Prostate gland (tissue), 2 donors: Measurements from ENCODE around the gene DDRGK1.

ENCODE experiments used
- POLR2A ChIP-seq: fragments of 450-650 bp; IDR thresholded peaks from one replicate; pipeline ENCODE4 v1.6.1; 2016; ENCODE audit warnings: antibody characterized with exemption, mild to moderate bottlenecking
- TF ChIP-seq, protein P1 (sequence below), 4 experiments: fragments of 200-600 bp in 2 of 4; fragments of 450-650 bp in 2 of 4; sonication (generic) in 2 of 4; IDR thresholded peaks; 1 replicate in 3 of 4; 2 replicates in 1 of 4; pipeline ENCODE4 v1.5.1; 2016 to 2019; ENCODE audit warnings: antibody characterized with exemption in 4 of 4, mild to moderate bottlenecking in 2 of 4, moderate library complexity in 2 of 4

DNA sequence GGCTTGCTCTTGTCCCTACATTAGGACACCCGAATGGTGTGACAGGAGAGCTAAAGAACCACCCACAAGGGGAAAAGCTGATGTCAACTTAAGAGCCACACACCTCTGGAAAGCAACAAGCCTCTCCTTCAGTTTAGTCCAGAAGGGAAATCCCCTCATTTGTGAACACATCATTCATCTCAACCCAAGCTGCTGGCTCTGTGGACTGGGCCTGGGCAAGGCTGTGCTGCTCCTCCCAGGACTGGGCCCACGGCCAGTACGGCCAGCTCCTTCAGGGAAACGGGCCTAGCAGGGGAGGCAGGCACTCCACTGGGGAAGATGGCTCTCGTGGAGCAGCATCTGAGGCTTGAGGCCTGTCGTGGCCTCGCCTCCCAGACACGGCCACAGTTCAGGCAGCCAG lies 47.3 kb upstream of the DDRGK1 start:
- TF ChIP-seq, protein P1, sequence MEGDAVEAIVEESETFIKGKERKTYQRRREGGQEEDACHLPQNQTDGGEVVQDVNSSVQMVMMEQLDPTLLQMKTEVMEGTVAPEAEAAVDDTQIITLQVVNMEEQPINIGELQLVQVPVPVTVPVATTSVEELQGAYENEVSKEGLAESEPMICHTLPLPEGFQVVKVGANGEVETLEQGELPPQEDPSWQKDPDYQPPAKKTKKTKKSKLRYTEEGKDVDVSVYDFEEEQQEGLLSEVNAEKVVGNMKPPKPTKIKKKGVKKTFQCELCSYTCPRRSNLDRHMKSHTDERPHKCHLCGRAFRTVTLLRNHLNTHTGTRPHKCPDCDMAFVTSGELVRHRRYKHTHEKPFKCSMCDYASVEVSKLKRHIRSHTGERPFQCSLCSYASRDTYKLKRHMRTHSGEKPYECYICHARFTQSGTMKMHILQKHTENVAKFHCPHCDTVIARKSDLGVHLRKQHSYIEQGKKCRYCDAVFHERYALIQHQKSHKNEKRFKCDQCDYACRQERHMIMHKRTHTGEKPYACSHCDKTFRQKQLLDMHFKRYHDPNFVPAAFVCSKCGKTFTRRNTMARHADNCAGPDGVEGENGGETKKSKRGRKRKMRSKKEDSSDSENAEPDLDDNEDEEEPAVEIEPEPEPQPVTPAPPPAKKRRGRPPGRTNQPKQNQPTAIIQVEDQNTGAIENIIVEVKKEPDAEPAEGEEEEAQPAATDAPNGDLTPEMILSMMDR (IDR thresholded peaks at IDR 0.05), result no peak
- TF ChIP-seq POLR2A, result no peak
